GM19395 (cell line): ENCODE data around the gene DPF1.
A peak's percentile ranks its signal among the peaks of the same experiment; 100 is the strongest.
"Not testable (repeated sequence)": the region's sequence is repeated elsewhere in the genome, so short reads cannot be mapped to it uniquely, and the experiment has no call there.

Experiments used
- ATAC-seq: cut with Tn5 transposase; IDR thresholded peaks from one replicate; pipeline ENCODE4 v1.9.1; 2021; ENCODE audit warnings: mild to moderate bottlenecking, moderate library complexity; ENCODE audit not compliant: unreplicated experiment

DPF1 gene

GRCh38 chr19:38250821-38251563 is 27.0 kb upstream of the DPF1 start:
- ATAC-seq, result no peak

GRCh38 chr19:38250428-38250820 is 26.4 kb upstream of the DPF1 start:
- no peak for ATAC-seq

- no peak for ATAC-seq
These were observed 24.4 kb upstream of the DPF1 start for GRCh38 chr19:38248421-38248820.

GRCh38 chr19:38247734-38248268 is 23.8 kb upstream of the DPF1 start:
- no peak for ATAC-seq

- no peak for ATAC-seq
These were observed 23.1 kb upstream of the DPF1 start for GRCh38 chr19:38247126-38247525.

GRCh38 chr19:38245826-38246498 is 21.9 kb upstream of the DPF1 start:
- no peak for ATAC-seq

GRCh38 chr19:38243279-38243673 is 19.3 kb upstream of the DPF1 start:
- no peak for ATAC-seq

GRCh38 chr19:38239816-38240215 is 15.8 kb upstream of the DPF1 start:
- no peak for ATAC-seq

GRCh38 chr19:38234615-38235014 is 10.6 kb upstream of the DPF1 start:
- no peak for ATAC-seq

- no peak for ATAC-seq
These were observed 9.8 kb upstream of the DPF1 start for GRCh38 chr19:38233740-38234251.

GRCh38 chr19:38231918-38232317 is 7.9 kb upstream of the DPF1 start:
- no peak for ATAC-seq

GRCh38 chr19:38230506-38231133 is 6.6 kb upstream of the DPF1 start:
- ATAC-seq, result not testable (repeated sequence)

- peak; percentile 61 for ATAC-seq
These were observed 5.6 kb upstream of the DPF1 start for GRCh38 chr19:38229585-38230073.

GRCh38 chr19:38228491-38229439 is 4.7 kb upstream of the DPF1 start:
- no peak for ATAC-seq

- ATAC-seq, result no peak
These were observed 4.0 kb upstream of the DPF1 start for GRCh38 chr19:38228005-38228377.

- no peak for ATAC-seq
These were observed 3.4 kb upstream of the DPF1 start for GRCh38 chr19:38227287-38228004.

- ATAC-seq, result not testable (repeated sequence)
These were observed 819 bp upstream of the DPF1 start for GRCh38 chr19:38224863-38225218.

- ATAC-seq, result no peak
These were observed 407 bp downstream of the DPF1 start for GRCh38 chr19:38223617-38224013.

- no peak for ATAC-seq
These were observed 901 bp downstream of the DPF1 start for GRCh38 chr19:38223119-38223523.
